Fibroblast of villous mesenchyme (primary cell): ENCODE measurements around the gene AGPAT1. TPM values are rescaled to one million over a fixed set of nuclear protein-coding genes. Genes with fewer than 3 reads are reported as not detected.

Experiments used
- DNase-seq: peaks from one replicate; pipeline ENCODE4 v3.0.0-alpha.2; 2010; ENCODE audit warnings: low read depth
- H3K4me3 ChIP-seq: 2 replicates; pipeline ENCODE4 v1.5.1; 2011; ENCODE audit warnings: low read depth, mild to moderate bottlenecking, low read length
- CTCF ChIP-seq: IDR thresholded peaks from 2 replicates; pipeline ENCODE4 v1.5.1; 2012; ENCODE audit warnings: low read depth, mild to moderate bottlenecking, low read length; ENCODE audit not compliant: insufficient read depth
- total RNA-seq: library from RNA; depleted of rRNA; stranded (reverse); fragments of >200 nt; gene quantifications from 2 replicates; pipeline ENCODE4 v1.2.3, GENCODE V29; 2012

Gene AGPAT1
- total RNA-seq, 1 donor = 30.2 TPM

- no peak for DNase-seq
- no peak overlapping the region for H3K4me3 ChIP-seq
- no peak for TF ChIP-seq CTCF
These were observed 34.3 kb upstream of the AGPAT1 start for GRCh38 chr6:32210191-32210601.

GRCh38 chr6:32208996-32209395 lies 33.1 kb upstream of the AGPAT1 start:
- DNase-seq = no peak
- no peak for TF ChIP-seq CTCF
- no peak overlapping the region for H3K4me3 ChIP-seq

- no peak overlapping the region for H3K4me3 ChIP-seq
- TF ChIP-seq CTCF = no peak
- no peak for DNase-seq
These were observed 28.4 kb upstream of the AGPAT1 start for GRCh38 chr6:32204268-32204715.

GRCh38 chr6:32203426-32204267 lies 27.8 kb upstream of the AGPAT1 start:
- no peak for DNase-seq
- no peak for TF ChIP-seq CTCF
- H3K4me3 ChIP-seq = no peak overlapping the region

- no peak overlapping the region for H3K4me3 ChIP-seq
- TF ChIP-seq CTCF = no peak
- DNase-seq = no peak
These were observed 26.3 kb upstream of the AGPAT1 start for GRCh38 chr6:32202186-32202585.

- H3K4me3 ChIP-seq = no peak overlapping the region
- DNase-seq = no peak
- TF ChIP-seq CTCF = no peak
These were observed 25.0 kb upstream of the AGPAT1 start for GRCh38 chr6:32200711-32201475.
